HCT116 (cell line): Measurements from ENCODE around the gene VPS4B. TPM values are rescaled to one million over a fixed set of nuclear protein-coding genes. Genes with fewer than 3 reads are reported as not detected.

Experiments
- ATAC-seq: fragments of 200-7000 bp; cut with Tn5 transposase; 2 replicates; pipeline ENCODE4 v1.9.1; 2020; ENCODE audit warnings: mild to moderate bottlenecking, moderate library complexity
- BruUV-seq: library from RNA; stranded (reverse); fragments of 400-500 nt; replicated peaks from 2 replicates; lab custom pipeline; 2021; lab: Mats Ljungman, UMichigan
- CTCF ChIA-PET: fragments of 300-600 bp; sonication (Branson Sonifier 250); formaldehyde crosslinking; loops from one replicate; lab custom pipeline; 2021; ENCODE audit warnings: antibody characterized with exemption; lab: Charles Lee
- POLR2A ChIA-PET: fragments of 300-600, 350-600 bp; sonication (Branson Sonifier 250); formaldehyde crosslinking; loops from one replicate; lab custom pipeline; 2021; ENCODE audit warnings: antibody characterized with exemption; lab: Charles Lee
- RAD21 ChIA-PET, 2 experiments: fragments of 300-600 bp; sonication (Branson Sonifier 250); formaldehyde crosslinking; loops; one replicate each; lab custom pipeline; 2023; ENCODE audit warnings: low total read pairs in 2 of 2; ENCODE audit not compliant: uncharacterized antibody in 2 of 2, unreplicated experiment in 2 of 2, low non-redundant PET in 1 of 2; lab: Charles Lee
- DNase-seq: peaks from one replicate; pipeline ENCODE4 v3.0.0-alpha.2; 2010; ENCODE audit warnings: low read depth, low spot score
- H2AFZ ChIP-seq: fragments of 200-600 bp; shearing (Covaris generic), sonication (generic); 2 replicates; pipeline ENCODE4 v1.6.1; 2017; ENCODE audit warnings: low read depth, mixed run types, mixed read lengths, antibody characterized with exemption, low read length; ENCODE audit not compliant: poor library complexity, severe bottlenecking
- H3K27ac ChIP-seq: 2 replicates; pipeline ENCODE4 v1.5.1; 2012; ENCODE audit warnings: low read depth, low read length
- H3K27me3 ChIP-seq: fragments of 200-600 bp; sonication (generic); 2 replicates; pipeline ENCODE4 v1.6.1; 2016; ENCODE audit warnings: mixed run types, low read length, mixed read lengths; ENCODE audit not compliant: insufficient read depth
- H3K36me3 ChIP-seq, 2 experiments: fragments of 200-500 bp in 1 of 2; fragments of 200-600 bp in 1 of 2; sonication (Bioruptor generic) in 1 of 2; sonication (generic) in 1 of 2; 2 replicates each; pipeline versions ENCODE4 v1.5.1 to v1.6.1; 2014 to 2016; ENCODE audit warnings: low read length in 2 of 2, inconsistent platforms in 1 of 2, mixed read lengths in 1 of 2, mixed run types in 1 of 2; ENCODE audit not compliant: insufficient read depth in 2 of 2, control insufficient read depth in 1 of 2
- H3K4me1 ChIP-seq, 2 experiments: fragments of 200-600 bp in 1 of 2; sonication (generic) in 1 of 2; 2 replicates each; pipeline versions ENCODE4 v1.5.1 to v1.6.1; 2012 to 2017; ENCODE audit warnings: low read length in 2 of 2, inconsistent platforms in 1 of 2, mild to moderate bottlenecking in 1 of 2, mixed read lengths in 1 of 2, mixed run types in 1 of 2, moderate library complexity in 1 of 2; ENCODE audit not compliant: insufficient read depth in 2 of 2, control insufficient read depth in 1 of 2
- H3K4me2 ChIP-seq: fragments of 200-600 bp; sonication (generic); 2 replicates; pipeline ENCODE4 v1.6.1; 2017; ENCODE audit warnings: mixed run types, low read length, mixed read lengths
- H3K4me3 ChIP-seq, 2 experiments: fragments of 200-600 bp in 1 of 2; sonication (generic) in 1 of 2; replicated peaks in 1 of 2; 2 replicates each; pipeline ENCODE4 v1.5.1; 2011 to 2016; ENCODE audit warnings: low read length in 2 of 2, control low read depth in 1 of 2, low read depth in 1 of 2, mild to moderate bottlenecking in 1 of 2, mixed read lengths in 1 of 2, mixed run types in 1 of 2
- H3K79me2 ChIP-seq: fragments of 200-600 bp; sonication (generic); 2 replicates; pipeline ENCODE4 v1.6.1; 2017; ENCODE audit warnings: mild to moderate bottlenecking, mixed run types, low read length, moderate library complexity, mixed read lengths; ENCODE audit not compliant: insufficient read depth
- H3K9ac ChIP-seq: fragments of 200-600 bp; sonication (generic); 2 replicates; pipeline ENCODE4 v1.6.1; 2016; ENCODE audit warnings: low read length, mixed read lengths
- H3K9me2 ChIP-seq: fragments of 200-600 bp; sonication (generic), shearing (Covaris generic); 2 replicates; pipeline ENCODE4 v1.6.1; 2017; ENCODE audit warnings: mixed run types, mild to moderate bottlenecking, moderate library complexity; ENCODE audit not compliant: insufficient read depth
- H3K9me3 ChIP-seq, 2 experiments: fragments of 200-500 bp in 1 of 2; fragments of 200-600 bp in 1 of 2; sonication (Bioruptor generic) in 1 of 2; sonication (generic) in 1 of 2; 2 replicates each; pipeline ENCODE4 v1.6.1; 2014 to 2017; ENCODE audit warnings: low read length in 2 of 2, mixed read lengths in 2 of 2, inconsistent platforms in 1 of 2, low read depth in 1 of 2, mild to moderate bottlenecking in 1 of 2, mixed run types in 1 of 2, moderate library complexity in 1 of 2; ENCODE audit not compliant: control insufficient read depth in 1 of 2, insufficient read depth in 1 of 2
- H4K20me1 ChIP-seq: fragments of 200-600 bp; sonication (generic), shearing (Covaris generic); 2 replicates; pipeline ENCODE4 v1.6.1; 2017; ENCODE audit warnings: mixed run types, mild to moderate bottlenecking, moderate library complexity; ENCODE audit not compliant: insufficient read depth
- CBX3 ChIP-seq: IDR thresholded peaks from 2 replicates; pipeline ENCODE4 v1.6.1; 2012; ENCODE audit warnings: low read depth
- CEBPB ChIP-seq: IDR thresholded peaks from 2 replicates; pipeline ENCODE4 v1.6.1; 2012; ENCODE audit warnings: low read depth
- EGR1 ChIP-seq: IDR thresholded peaks from 2 replicates; pipeline ENCODE4 v1.6.1; 2012; ENCODE audit warnings: low read depth
- EZH2 ChIP-seq: fragments of 200-600 bp; sonication (generic); IDR thresholded peaks from 2 replicates; pipeline ENCODE4 v1.6.1; 2017; ENCODE audit warnings: antibody characterized with exemption, mixed run types
- FOSL1 ChIP-seq: IDR thresholded peaks from 2 replicates; pipeline ENCODE4 v1.6.1; 2012; ENCODE audit warnings: low read depth
- JUND ChIP-seq: IDR thresholded peaks from 2 replicates; pipeline ENCODE4 v1.6.1; 2012
- POLR2A ChIP-seq: IDR thresholded peaks from 2 replicates; pipeline ENCODE4 v1.7.0; 2011; ENCODE audit warnings: borderline replicate concordance; ENCODE audit not compliant: insufficient read depth, insufficient read length; ENCODE audit errors: extremely low read depth
- POLR2AphosphoS5 ChIP-seq: IDR thresholded peaks from 2 replicates; pipeline ENCODE4 v1.6.1; 2011; ENCODE audit warnings: mild to moderate bottlenecking, low read depth, low read length, moderate library complexity
- RAD21 ChIP-seq: IDR thresholded peaks from 2 replicates; pipeline ENCODE4 v1.6.1; 2012; ENCODE audit warnings: low read depth, mild to moderate bottlenecking
- SP1 ChIP-seq: IDR thresholded peaks from 2 replicates; pipeline ENCODE4 v1.6.1; 2012; ENCODE audit warnings: low read depth
- SRF ChIP-seq: IDR thresholded peaks from 2 replicates; pipeline ENCODE4 v1.6.1; 2012; ENCODE audit warnings: low read depth
- TCF7L2 ChIP-seq: IDR thresholded peaks from 2 replicates; pipeline ENCODE4 v1.7.0; 2011; ENCODE audit warnings: borderline replicate concordance, inconsistent platforms; ENCODE audit not compliant: insufficient read depth, insufficient read length; ENCODE audit errors: extremely low read depth
- ZNF274 ChIP-seq: fragments of 200-500 bp; sonication (Bioruptor generic); IDR thresholded peaks from 2 replicates; pipeline ENCODE4 v1.6.1; 2014; ENCODE audit warnings: mild to moderate bottlenecking, low read depth, low read length, inconsistent platforms
- intact Hi-C: fragments of 100-400 bp; cut with micrococcal nuclease; formaldehyde crosslinking; loops from 2 replicates; pipeline ENCODE4 v1.10.0; 2022
- total RNA-seq: library from RNA; stranded (reverse); gene quantifications from one replicate; pipeline ENCODE4 v1.2.1, GENCODE V29; 2021; ENCODE audit not compliant: unreplicated experiment
- TF ChIP-seq, protein P1 (sequence below): IDR thresholded peaks from 2 replicates; pipeline ENCODE4 v1.6.1; 2012; ENCODE audit warnings: low read depth
- TF ChIP-seq, protein P2 (sequence below): IDR thresholded peaks from 2 replicates; pipeline ENCODE4 v1.6.1; 2012
- TF ChIP-seq, protein P3 (sequence below): IDR thresholded peaks from 2 replicates; pipeline ENCODE4 v1.6.1; 2011; ENCODE audit warnings: mild to moderate bottlenecking, low read length, moderate library complexity; ENCODE audit not compliant: insufficient replicate concordance; ENCODE audit errors: extremely low read depth
- TF ChIP-seq, protein P4 (sequence below): IDR thresholded peaks from 2 replicates; pipeline ENCODE4 v1.6.1; 2012
- TF ChIP-seq, protein P5 (sequence below), 3 experiments: fragments of 200-600 bp in 1 of 3; sonication (generic) in 1 of 3; IDR thresholded peaks in 2 of 3; conservative IDR thresholded peaks in 1 of 3; 2 replicates each; pipeline ENCODE4 v1.5.1; 2012 to 2017; ENCODE audit warnings: low read depth in 2 of 3, low read length in 2 of 3, antibody characterized with exemption in 1 of 3, borderline replicate concordance in 1 of 3, control low read depth in 1 of 3, mild to moderate bottlenecking in 1 of 3, mixed read lengths in 1 of 3, mixed run types in 1 of 3, moderate library complexity in 1 of 3; ENCODE audit not compliant: insufficient read depth in 1 of 3

The VPS4B gene
- total RNA-seq, 1 experiment from 2014 or later, result 68.3 TPM

DNA sequence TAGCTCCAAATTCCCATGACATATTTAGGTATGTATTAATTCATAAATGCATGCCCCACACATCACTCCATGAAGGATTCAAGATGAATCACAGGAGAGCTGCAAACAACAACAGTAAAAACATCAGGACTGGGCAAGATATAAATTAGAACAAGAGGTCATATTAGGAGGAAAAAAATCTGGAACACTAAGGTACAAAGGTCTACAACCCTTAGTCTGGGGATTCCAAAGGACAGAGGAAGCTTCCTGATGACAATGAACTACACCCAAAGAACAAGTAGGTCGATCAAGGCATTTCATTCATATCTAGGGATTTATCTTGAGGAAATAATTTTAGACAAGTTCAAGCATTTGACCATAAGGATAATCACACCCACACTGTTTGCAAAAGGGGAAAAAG is 14.5 kb downstream of the VPS4B start (continued):
- TF ChIP-seq, protein P1, sequence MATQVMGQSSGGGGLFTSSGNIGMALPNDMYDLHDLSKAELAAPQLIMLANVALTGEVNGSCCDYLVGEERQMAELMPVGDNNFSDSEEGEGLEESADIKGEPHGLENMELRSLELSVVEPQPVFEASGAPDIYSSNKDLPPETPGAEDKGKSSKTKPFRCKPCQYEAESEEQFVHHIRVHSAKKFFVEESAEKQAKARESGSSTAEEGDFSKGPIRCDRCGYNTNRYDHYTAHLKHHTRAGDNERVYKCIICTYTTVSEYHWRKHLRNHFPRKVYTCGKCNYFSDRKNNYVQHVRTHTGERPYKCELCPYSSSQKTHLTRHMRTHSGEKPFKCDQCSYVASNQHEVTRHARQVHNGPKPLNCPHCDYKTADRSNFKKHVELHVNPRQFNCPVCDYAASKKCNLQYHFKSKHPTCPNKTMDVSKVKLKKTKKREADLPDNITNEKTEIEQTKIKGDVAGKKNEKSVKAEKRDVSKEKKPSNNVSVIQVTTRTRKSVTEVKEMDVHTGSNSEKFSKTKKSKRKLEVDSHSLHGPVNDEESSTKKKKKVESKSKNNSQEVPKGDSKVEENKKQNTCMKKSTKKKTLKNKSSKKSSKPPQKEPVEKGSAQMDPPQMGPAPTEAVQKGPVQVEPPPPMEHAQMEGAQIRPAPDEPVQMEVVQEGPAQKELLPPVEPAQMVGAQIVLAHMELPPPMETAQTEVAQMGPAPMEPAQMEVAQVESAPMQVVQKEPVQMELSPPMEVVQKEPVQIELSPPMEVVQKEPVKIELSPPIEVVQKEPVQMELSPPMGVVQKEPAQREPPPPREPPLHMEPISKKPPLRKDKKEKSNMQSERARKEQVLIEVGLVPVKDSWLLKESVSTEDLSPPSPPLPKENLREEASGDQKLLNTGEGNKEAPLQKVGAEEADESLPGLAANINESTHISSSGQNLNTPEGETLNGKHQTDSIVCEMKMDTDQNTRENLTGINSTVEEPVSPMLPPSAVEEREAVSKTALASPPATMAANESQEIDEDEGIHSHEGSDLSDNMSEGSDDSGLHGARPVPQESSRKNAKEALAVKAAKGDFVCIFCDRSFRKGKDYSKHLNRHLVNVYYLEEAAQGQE, result no peak
- TF ChIP-seq, all 23 proteins: peak for 0

DNA sequence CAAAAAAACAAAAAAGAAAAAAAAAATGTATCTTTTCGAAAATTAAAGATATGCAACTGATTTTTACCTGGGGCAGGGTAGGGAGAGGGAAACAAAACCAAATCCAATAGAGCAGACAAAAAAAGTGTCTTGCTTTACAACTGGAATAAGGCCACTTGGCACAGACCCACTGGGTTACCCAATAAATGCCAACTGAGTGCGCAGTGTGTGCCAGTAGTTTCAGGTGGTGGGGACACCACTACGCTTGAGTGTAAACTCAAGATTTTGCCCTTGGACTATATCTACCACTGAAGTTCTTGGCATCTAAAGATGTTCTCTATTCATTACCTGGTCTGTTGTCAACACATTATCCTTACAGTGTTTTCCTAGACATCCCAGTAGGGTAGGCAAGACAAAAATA is 16.3 kb downstream of the VPS4B start:
- ChIA-PET POLR2A (no interaction called here), RAD21 (no interaction called here), CTCF (no interaction called here)
- Histone ChIP-seq H3K9me3 (no peaks in the 10 kb centered on the region), H3K9ac (no peak overlapping the region), H3K4me3 (no peak overlapping the region), H3K4me2 (no peak overlapping the region), H3K79me2 (peaks cover 25% of the 10 kb centered on the region), H3K27me3 (no peaks in the 10 kb centered on the region), H4K20me1 (no peaks in the 10 kb centered on the region), H3K36me3 (peaks cover 20 to 26% of the 10 kb centered on the region in 2 experiments), H2AFZ (no peak overlapping the region), H3K4me1 (peaks cover 0 to 3% of the 10 kb centered on the region in 2 experiments; a peak in 1 of 4 replicates), H3K27ac (no peak overlapping the region), H3K9me2 (no peaks in the 10 kb centered on the region)
- TF ChIP-seq POLR2AphosphoS5, result no peak
- no peak for TF ChIP-seq FOSL1
- TF ChIP-seq, protein P2, sequence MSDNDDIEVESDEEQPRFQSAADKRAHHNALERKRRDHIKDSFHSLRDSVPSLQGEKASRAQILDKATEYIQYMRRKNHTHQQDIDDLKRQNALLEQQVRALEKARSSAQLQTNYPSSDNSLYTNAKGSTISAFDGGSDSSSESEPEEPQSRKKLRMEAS, result no peak
- TF ChIP-seq CEBPB, result no peak
- no peak for TF ChIP-seq EGR1
- TF ChIP-seq SP1, result no peak
- no peak for TF ChIP-seq POLR2A
- no peak for TF ChIP-seq EZH2
- TF ChIP-seq ZNF274, result no peak
- TF ChIP-seq, protein P3, sequence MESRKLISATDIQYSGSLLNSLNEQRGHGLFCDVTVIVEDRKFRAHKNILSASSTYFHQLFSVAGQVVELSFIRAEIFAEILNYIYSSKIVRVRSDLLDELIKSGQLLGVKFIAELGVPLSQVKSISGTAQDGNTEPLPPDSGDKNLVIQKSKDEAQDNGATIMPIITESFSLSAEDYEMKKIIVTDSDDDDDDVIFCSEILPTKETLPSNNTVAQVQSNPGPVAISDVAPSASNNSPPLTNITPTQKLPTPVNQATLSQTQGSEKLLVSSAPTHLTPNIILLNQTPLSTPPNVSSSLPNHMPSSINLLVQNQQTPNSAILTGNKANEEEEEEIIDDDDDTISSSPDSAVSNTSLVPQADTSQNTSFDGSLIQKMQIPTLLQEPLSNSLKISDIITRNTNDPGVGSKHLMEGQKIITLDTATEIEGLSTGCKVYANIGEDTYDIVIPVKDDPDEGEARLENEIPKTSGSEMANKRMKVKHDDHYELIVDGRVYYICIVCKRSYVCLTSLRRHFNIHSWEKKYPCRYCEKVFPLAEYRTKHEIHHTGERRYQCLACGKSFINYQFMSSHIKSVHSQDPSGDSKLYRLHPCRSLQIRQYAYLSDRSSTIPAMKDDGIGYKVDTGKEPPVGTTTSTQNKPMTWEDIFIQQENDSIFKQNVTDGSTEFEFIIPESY, result no peak
- TF ChIP-seq, protein P4, sequence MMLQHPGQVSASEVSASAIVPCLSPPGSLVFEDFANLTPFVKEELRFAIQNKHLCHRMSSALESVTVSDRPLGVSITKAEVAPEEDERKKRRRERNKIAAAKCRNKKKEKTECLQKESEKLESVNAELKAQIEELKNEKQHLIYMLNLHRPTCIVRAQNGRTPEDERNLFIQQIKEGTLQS, result no peak
- TF ChIP-seq JUND, result no peak
- TF ChIP-seq, protein P5, sequence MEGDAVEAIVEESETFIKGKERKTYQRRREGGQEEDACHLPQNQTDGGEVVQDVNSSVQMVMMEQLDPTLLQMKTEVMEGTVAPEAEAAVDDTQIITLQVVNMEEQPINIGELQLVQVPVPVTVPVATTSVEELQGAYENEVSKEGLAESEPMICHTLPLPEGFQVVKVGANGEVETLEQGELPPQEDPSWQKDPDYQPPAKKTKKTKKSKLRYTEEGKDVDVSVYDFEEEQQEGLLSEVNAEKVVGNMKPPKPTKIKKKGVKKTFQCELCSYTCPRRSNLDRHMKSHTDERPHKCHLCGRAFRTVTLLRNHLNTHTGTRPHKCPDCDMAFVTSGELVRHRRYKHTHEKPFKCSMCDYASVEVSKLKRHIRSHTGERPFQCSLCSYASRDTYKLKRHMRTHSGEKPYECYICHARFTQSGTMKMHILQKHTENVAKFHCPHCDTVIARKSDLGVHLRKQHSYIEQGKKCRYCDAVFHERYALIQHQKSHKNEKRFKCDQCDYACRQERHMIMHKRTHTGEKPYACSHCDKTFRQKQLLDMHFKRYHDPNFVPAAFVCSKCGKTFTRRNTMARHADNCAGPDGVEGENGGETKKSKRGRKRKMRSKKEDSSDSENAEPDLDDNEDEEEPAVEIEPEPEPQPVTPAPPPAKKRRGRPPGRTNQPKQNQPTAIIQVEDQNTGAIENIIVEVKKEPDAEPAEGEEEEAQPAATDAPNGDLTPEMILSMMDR (IDR thresholded peaks at IDR 0.05 in 2 of 3, conservative IDR thresholded peaks at IDR 0.05 in 1 of 3; ENCODE audit: borderline replicate concordance in 1 of 3, insufficient read depth in 1 of 3, low read depth in 2 of 3, low read length in 2 of 3), result no peak
- no peak for TF ChIP-seq SRF
- TF ChIP-seq RAD21, result no peak
- no peak for TF ChIP-seq TCF7L2
- TF ChIP-seq CBX3, result no peak
- ATAC-seq, result no peak
- intact Hi-C loops, result no loop called here
- BruUV-seq, result no TSS peak
- no peak for DNase-seq
